Mucosa of rectum (tissue), 2 donors: ENCODE data around the gene GALNT12.

Experiments
- H3K27ac ChIP-seq, 2 donors: one replicate each; pipeline ENCODE4 v1.7.0; 2013; ENCODE audit warnings: inconsistent platforms in 2 of 2, low read depth in 2 of 2, low read length in 2 of 2
- H3K27me3 ChIP-seq, 2 donors: one replicate each; pipeline ENCODE4 v1.7.0; 2013; ENCODE audit warnings: low read length in 2 of 2; ENCODE audit not compliant: control insufficient read depth in 2 of 2, insufficient read depth in 2 of 2
- H3K36me3 ChIP-seq, 2 donors: one replicate each; pipeline ENCODE4 v1.7.0; 2013; ENCODE audit warnings: low read length in 2 of 2; ENCODE audit not compliant: control insufficient read depth in 2 of 2, insufficient read depth in 2 of 2
- H3K4me1 ChIP-seq, 2 donors: one replicate each; pipeline ENCODE4 v1.7.0; 2013; ENCODE audit warnings: low read length in 2 of 2, mild to moderate bottlenecking in 1 of 2; ENCODE audit not compliant: control insufficient read depth in 2 of 2, insufficient read depth in 2 of 2
- H3K4me3 ChIP-seq, 2 donors: one replicate each; pipeline ENCODE4 v1.7.0; 2013; ENCODE audit warnings: low read length in 2 of 2
- H3K9ac ChIP-seq, 2 donors: one replicate each; pipeline ENCODE4 v1.7.0; 2013; ENCODE audit warnings: low read length in 2 of 2, low read depth in 1 of 2, mild to moderate bottlenecking in 1 of 2
- H3K9me3 ChIP-seq, 2 donors: one replicate each; pipeline ENCODE4 v1.7.0; 2013; ENCODE audit warnings: low read length in 2 of 2; ENCODE audit not compliant: control insufficient read depth in 2 of 2
- donor health status: healthy.
- donor health status: Normal muscosa, but diverticular disease.

GALNT12 gene

GRCh38 chr9:98885575-98886295 is 78.3 kb downstream of the GALNT12 start:
- Histone ChIP-seq H3K27ac (no peak overlapping the region), H3K9me3 (no peaks in the 10 kb centered on the region), H3K27me3 (peaks cover 0 to 4% of the 10 kb centered on the region in 2 donors), H3K4me3 (no peak overlapping the region), H3K36me3 (no peaks in the 10 kb centered on the region), H3K9ac (peak overlapping the region in 1 of 2 donors; percentile 6), H3K4me1 (peaks cover 0 to 3% of the 10 kb centered on the region in 2 donors)

DNA sequence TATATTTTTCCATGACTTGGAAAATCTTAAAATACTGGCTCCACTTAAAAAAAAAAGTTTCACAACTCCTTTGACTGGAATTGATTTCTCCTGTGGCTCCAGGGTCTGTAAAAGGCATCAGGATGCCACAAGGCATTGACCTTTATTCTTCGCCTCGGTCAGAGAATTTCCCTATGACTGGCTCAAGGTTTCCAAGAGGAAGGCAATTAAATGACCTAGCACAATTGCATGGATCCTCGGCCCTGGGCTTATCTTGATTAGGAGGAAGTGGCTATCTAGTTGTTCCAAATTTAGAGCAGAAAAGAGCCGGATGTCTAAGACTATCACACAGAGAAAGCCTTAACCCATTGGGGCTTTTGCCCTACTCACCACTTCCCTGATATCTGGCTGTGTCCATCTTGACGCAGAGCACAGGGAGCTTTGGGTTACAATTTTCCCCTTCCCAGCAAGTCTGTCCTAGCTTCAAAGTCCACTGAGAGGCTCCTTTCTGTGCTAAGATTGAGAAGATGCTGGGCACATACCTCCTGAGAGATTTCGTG is 79.3 kb downstream of the GALNT12 start:
- Histone ChIP-seq H3K9me3 (no peaks in the 10 kb centered on the region), H3K4me3 (no peak overlapping the region), H3K36me3 (no peaks in the 10 kb centered on the region), H3K27ac (no peak overlapping the region), H3K9ac (no peak overlapping the region), H3K4me1 (peaks cover 0 to 3% of the 10 kb centered on the region in 2 donors), H3K27me3 (peaks cover 0 to 4% of the 10 kb centered on the region in 2 donors)

DNA sequence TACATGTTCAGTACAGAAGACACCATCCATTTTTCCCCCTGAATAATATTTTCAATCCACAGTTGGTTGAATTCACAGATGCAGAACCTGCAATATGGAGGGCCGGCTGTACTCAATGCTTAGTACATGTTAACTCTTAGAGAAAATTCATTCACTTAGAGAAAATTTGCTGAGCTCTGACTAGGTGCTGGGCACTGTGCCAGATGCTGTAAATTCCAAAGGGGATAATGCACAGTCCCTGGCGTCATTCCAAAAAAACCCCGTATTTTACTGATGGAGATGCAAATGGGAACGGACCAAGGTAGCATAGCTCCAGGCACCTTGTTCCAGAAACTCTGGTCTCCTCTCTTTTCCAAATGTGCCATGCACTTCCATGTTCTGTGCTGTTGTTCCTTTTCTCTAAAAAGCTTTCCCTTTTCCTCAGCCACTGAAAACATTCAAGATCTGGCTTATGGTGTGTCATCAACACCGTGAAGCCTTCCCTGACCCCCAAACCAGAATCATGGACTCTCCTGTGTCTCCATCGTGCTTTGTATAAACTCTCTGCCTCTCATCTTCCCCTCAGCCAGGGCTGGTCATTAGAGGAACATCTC is 80.5 kb downstream of the GALNT12 start:
- H3K27me3 ChIP-seq = peaks cover 0 to 4% of the 10 kb centered on the region in 2 donors
- H3K9ac ChIP-seq = no peak overlapping the region
- no peaks in the 10 kb centered on the region for H3K9me3 ChIP-seq
- H3K4me1 ChIP-seq = no peaks in the 10 kb centered on the region
- no peaks in the 10 kb centered on the region for H3K36me3 ChIP-seq
- H3K4me3 ChIP-seq = no peak overlapping the region
- no peak overlapping the region for H3K27ac ChIP-seq

DNA sequence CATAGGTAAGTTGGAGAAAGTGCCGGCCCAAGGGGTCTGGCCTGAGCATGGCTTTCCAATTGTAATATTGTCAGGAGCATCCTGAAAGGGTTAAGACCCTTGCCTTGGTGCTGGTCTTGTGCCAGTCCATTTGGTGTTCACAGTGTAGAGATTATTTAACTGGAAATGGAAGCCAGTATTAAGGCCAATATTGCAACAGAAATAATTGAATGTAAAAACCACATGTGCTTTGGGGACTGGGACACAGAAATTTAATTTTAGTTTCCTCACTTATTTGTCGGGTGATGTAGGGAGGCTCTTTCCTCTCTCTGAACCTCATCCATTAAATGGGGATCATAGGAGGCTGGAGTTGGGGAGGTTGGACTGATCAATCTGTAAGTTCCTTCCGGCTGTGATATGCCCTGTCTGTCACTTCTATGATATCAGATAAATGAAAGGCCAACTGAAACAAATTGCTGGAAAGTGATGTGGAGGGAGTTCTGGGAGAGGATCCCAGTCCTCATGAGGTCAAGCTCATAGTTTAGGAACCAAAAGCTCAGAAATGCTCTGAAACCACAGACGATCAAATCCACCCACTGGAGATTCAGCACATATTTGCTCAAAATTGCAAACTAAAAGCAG is 81.4 kb downstream of the GALNT12 start:
- H3K9ac ChIP-seq = no peak overlapping the region
- no peaks in the 10 kb centered on the region for H3K36me3 ChIP-seq
- peaks cover 0 to 4% of the 10 kb centered on the region in 2 donors for H3K27me3 ChIP-seq
- no peaks in the 10 kb centered on the region for H3K9me3 ChIP-seq
- H3K4me3 ChIP-seq = no peak overlapping the region
- no peak overlapping the region for H3K27ac ChIP-seq
- no peaks in the 10 kb centered on the region for H3K4me1 ChIP-seq

DNA sequence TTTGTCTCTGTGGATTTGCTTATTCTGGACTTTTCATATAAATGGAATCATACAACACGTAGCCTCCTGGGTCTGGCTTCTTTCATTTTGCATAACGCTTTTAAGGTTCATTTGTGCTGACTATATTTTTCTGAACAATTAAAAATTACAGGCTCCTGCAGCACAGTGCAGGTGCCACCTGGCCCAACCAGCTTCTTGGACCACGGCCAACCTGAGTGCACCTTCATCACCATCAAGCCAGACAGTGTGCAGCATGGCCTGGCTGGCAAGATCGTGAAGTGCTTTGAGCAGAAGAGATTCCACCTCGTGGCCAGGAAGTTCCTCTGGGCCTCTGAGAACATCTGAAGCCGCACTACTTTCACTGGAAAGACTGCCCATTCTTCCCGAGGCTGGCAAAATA is 82.8 kb downstream of the GALNT12 start:
- Histone ChIP-seq H3K27ac (no peak overlapping the region), H3K4me1 (no peaks in the 10 kb centered on the region), H3K36me3 (no peaks in the 10 kb centered on the region), H3K9me3 (no peaks in the 10 kb centered on the region), H3K9ac (no peak overlapping the region), H3K4me3 (no peak overlapping the region), H3K27me3 (peaks cover 0 to 4% of the 10 kb centered on the region in 2 donors)

DNA sequence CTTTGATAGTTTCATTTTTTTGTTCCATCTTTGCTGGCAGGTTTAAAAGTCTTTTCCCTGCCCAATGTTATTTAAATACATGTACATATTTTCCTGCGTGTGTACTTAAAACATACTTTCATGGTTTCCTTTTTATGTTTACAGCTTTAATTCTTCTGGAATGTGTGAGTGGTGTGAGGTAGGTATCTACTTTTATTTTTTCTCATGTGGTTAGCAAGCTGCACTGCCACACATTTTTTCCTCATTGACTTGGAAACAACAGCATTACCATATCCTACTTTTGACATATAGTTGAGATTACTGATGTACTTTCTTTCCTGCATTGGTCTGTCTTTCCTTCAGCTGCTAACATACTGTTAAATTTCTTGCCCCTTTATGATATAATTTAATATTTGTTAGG is 84.8 kb downstream of the GALNT12 start:
- H3K9me3 ChIP-seq = no peaks in the 10 kb centered on the region
- H3K27me3 ChIP-seq = peaks cover 0 to under 1% of the 10 kb centered on the region in 2 donors

GRCh38 chr9:98892690-98893089 is 85.2 kb downstream of the GALNT12 start:
- no peaks in the 10 kb centered on the region for H3K27me3 ChIP-seq
- no peaks in the 10 kb centered on the region for H3K4me1 ChIP-seq
- H3K27ac ChIP-seq = no peak overlapping the region
- no peaks in the 10 kb centered on the region for H3K36me3 ChIP-seq
- H3K9ac ChIP-seq = no peak overlapping the region
- H3K9me3 ChIP-seq = no peaks in the 10 kb centered on the region
- H3K4me3 ChIP-seq = no peak overlapping the region

More for the DNA sequence above, 84.8 kb downstream of the GALNT12 start:
- Histone ChIP-seq H3K27ac (no peak overlapping the region), H3K4me1 (no peaks in the 10 kb centered on the region), H3K9ac (no peak overlapping the region), H3K36me3 (no peaks in the 10 kb centered on the region), H3K4me3 (no peak overlapping the region)

GRCh38 chr9:98894171-98894570 is 86.7 kb downstream of the GALNT12 start:
- H3K9ac ChIP-seq = no peak overlapping the region
- H3K9me3 ChIP-seq = no peaks in the 10 kb centered on the region
- H3K4me3 ChIP-seq = no peak overlapping the region
- H3K27ac ChIP-seq = no peak overlapping the region
- H3K4me1 ChIP-seq = no peaks in the 10 kb centered on the region
- peaks cover 0 to 2% of the 10 kb centered on the region in 2 donors for H3K27me3 ChIP-seq
- no peaks in the 10 kb centered on the region for H3K36me3 ChIP-seq

GRCh38 chr9:98894761-98895160 is 87.3 kb downstream of the GALNT12 start:
- H3K27me3 ChIP-seq = peaks cover 0 to 2% of the 10 kb centered on the region in 2 donors
- H3K9ac ChIP-seq = no peak overlapping the region
- no peak overlapping the region for H3K4me3 ChIP-seq
- H3K9me3 ChIP-seq = no peaks in the 10 kb centered on the region
- H3K27ac ChIP-seq = no peak overlapping the region
- H3K4me1 ChIP-seq = no peaks in the 10 kb centered on the region
- H3K36me3 ChIP-seq = no peaks in the 10 kb centered on the region

GRCh38 chr9:98896632-98897031 is 89.2 kb downstream of the GALNT12 start:
- Histone ChIP-seq H3K4me3 (no peak overlapping the region), H3K27me3 (peaks cover 0 to 2% of the 10 kb centered on the region in 2 donors), H3K9ac (no peak overlapping the region), H3K27ac (no peak overlapping the region), H3K9me3 (no peaks in the 10 kb centered on the region), H3K4me1 (no peaks in the 10 kb centered on the region), H3K36me3 (no peaks in the 10 kb centered on the region)
